Esophagus muscularis mucosa (tissue), 4 donors: ENCODE measurements around the gene USHBP1. TPM values are rescaled to one million over a fixed set of nuclear protein-coding genes. Genes with fewer than 3 reads are reported as not detected.

Experiments
- DNase-seq: peaks from one replicate; pipeline ENCODE4 v3.0.0-alpha.2; 2017; ENCODE audit errors: extremely low spot score
- H3K27ac ChIP-seq, 4 donors: fragments of 200-600 bp; sonication (generic); replicated peaks in 1 of 4; 1 replicate in 3 of 4; 2 replicates in 1 of 4; pipeline ENCODE4 v1.5.1; 2016 to 2019; ENCODE audit warnings: mild to moderate bottlenecking in 1 of 4
- H3K27me3 ChIP-seq, 4 donors: fragments of 200-600 bp; sonication (generic); one replicate each; pipeline versions ENCODE4 v1.5.1 to v1.6.0; 2016 to 2019
- H3K36me3 ChIP-seq, 4 donors: fragments of 200-600 bp; sonication (generic); one replicate each; pipeline ENCODE4 v1.5.1; 2016 to 2019
- H3K4me1 ChIP-seq, 4 donors: fragments of 200-600 bp; sonication (generic); one replicate each; pipeline ENCODE4 v1.5.1; 2016 to 2019
- H3K4me3 ChIP-seq, 4 donors: fragments of 200-600 bp; sonication (generic); 1 replicate in 2 of 4; 2 replicates in 2 of 4; pipeline ENCODE4 v1.5.1; 2016 to 2019; ENCODE audit warnings: mild to moderate bottlenecking in 4 of 4, moderate library complexity in 1 of 4
- H3K9me3 ChIP-seq, 4 donors: fragments of 200-600 bp; sonication (generic); 1 replicate in 3 of 4; 2 replicates in 1 of 4; pipeline ENCODE4 v1.5.1; 2016 to 2019
- CTCF ChIP-seq, 3 experiments: fragments of 200-600 bp in 2 of 3; fragments of 450-650 bp in 1 of 3; sonication (generic) in 2 of 3; IDR thresholded peaks; one replicate each; pipeline ENCODE4 v1.5.1; 2017 to 2019; ENCODE audit warnings: antibody characterized with exemption in 3 of 3, mild to moderate bottlenecking in 2 of 3, moderate library complexity in 1 of 3
- EP300 ChIP-seq: sonication (generic); formaldehyde crosslinking; IDR thresholded peaks from one replicate; pipeline ENCODE4 v1.6.1; 2017; ENCODE audit warnings: antibody characterized with exemption
- POLR2A ChIP-seq: fragments of 450-650 bp; IDR thresholded peaks from one replicate; pipeline ENCODE4 v1.6.1; 2017; ENCODE audit warnings: antibody characterized with exemption, moderate library complexity, mild to moderate bottlenecking, low read depth
- POLR2AphosphoS5 ChIP-seq, 2 donors: sonication (generic); formaldehyde crosslinking; IDR thresholded peaks; one replicate each; pipeline ENCODE4 v1.6.1; 2017; ENCODE audit warnings: antibody characterized with exemption in 2 of 2
- WGBS: methylation state at CpG from one replicate; pipeline ENCODE4 v1.1.5; 2018; 5-methylcytosine and 5-hydroxymethylcytosine counted together
- intact Hi-C: fragments of 100-400 bp; cut with DNase I; formaldehyde crosslinking; loops from one replicate; pipeline ENCODE4 v1.15.1; 2023
- total RNA-seq, 4 donors: library from RNA; depleted of rRNA; stranded (reverse); fragments of >200 nt; gene quantifications; one replicate each; pipeline versions ENCODE4 v1.1.0 to v1.2.1, GENCODE V29; 2016

Gene USHBP1
- total RNA-seq, 4 donors from 2014 or later = 2.2 to 12.0 (median 6.3) TPM

DNA sequence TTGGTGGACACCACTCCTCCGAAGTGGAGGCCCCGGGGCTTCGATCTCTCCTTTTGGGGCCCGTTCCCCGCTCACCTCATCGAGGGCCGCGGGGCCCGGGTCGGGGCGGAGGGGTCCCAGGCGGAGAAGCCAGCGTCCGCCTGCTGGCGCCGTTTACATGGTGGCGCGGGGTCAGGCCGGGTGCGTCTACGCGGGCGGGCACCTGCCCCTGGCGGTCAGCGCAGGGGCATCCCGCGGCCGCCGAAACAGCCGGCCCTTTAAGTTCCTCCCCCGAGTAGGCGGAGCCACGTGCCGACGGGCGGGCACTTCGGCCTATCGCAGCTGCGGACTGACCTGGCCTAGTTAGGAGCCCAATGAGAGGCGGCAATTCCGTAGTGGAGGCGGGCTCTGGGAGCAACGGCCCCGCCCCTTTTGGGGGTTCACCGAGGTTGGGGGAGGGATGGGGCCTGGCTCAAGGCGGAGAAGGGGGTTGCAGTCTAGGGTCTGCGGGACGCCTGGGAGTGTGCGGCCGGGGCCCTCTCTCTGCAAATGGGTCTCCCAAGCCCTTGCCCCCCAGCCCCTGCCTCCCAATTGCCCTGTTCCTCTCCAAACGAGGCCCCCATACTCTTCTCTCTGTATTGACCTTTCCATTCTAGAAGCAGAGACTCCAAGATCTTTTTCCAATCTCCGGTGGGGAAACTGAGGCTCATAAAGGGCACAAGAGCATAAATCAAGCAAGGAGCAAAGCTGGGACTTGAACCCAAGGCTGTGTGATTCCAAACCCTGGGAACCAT, 38.8 kb upstream of the USHBP1 start, which contains the start of gene ABHD8:
TSS of gene ABHD8 (minus strand) at position 259 of the 773 bp plus-strand sequence. CDS start 1,809 bp downstream, outside the sequence.
- DNase-seq = peak; percentile 98
- WGBS = 3% methylated on average over 19 of the region's 52 CpGs
- no peak for TF ChIP-seq EP300
- TF ChIP-seq POLR2A = peak; percentile 31
- TF ChIP-seq POLR2AphosphoS5 (IDR thresholded peaks at IDR 0.05) = peak; percentile 74 to 80
- peak; percentile 41 to 84 (median 71) for TF ChIP-seq CTCF (IDR thresholded peaks at IDR 0.05)
- Histone ChIP-seq H3K36me3 (peaks cover 0 to 15% (median 8%) of the 10 kb centered on the region in 4 donors), H3K27me3 (peaks cover 0 to 9% (median 0%) of the 10 kb centered on the region in 4 donors), H3K4me3 (peak within 1 kb of the TSS; percentile 77 to 91 (median 82)), H3K27ac (peak within 1 kb of the TSS; percentile 90 to 97 (median 91)), H3K9me3 (peaks cover 0 to under 1% (median 0%) of the 10 kb centered on the region in 4 donors), H3K4me1 (peaks cover 46 to 82% (median 71%) of the 10 kb centered on the region in 4 donors)
- intact Hi-C loops = no loop called here

DNA sequence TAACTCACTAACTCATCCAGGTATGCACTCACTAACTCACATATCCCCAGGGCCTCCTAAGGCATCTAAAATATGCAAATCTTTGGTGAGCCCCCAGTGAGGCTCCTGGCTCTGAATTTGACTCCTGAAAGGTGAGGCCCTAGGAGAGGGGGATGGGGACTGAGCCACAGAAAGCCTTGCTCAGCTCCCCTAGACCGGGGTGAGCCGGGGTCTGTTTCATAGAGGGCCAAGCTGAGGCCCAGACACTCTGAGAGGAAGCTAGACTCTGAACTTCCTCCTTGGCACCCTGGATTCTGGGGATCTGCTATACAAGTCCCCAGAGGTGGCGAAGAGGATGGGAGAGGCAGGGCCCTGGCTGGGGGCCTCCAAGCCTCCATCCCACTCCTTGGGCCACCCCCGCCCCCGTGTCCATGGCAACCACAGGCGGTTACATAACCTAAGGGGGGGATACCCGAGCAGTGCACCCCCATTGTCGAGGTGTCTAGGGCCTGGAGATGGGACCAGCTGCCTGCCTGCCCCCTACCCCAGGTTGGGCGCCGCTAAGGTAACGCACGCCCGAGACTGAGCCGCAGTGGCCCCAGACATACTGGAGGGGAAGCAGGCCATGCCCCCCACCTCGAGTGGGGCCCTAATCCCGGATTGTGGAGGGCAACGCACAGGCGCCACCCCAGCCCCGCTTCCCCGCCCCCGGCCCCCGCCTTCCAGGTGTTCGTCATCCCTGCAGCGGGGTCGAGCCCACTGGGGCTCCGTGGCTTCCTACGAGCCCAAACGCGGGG, 38.0 kb upstream of the USHBP1 start:
- H3K27me3 ChIP-seq = peaks cover 0 to 9% (median 0%) of the 10 kb centered on the region in 4 donors
- 43% methylated on average over 2 of the region's 29 CpGs for WGBS
- peak overlapping the region; percentile 90 to 97 (median 91) for H3K27ac ChIP-seq
- no peak for DNase-seq
- intact Hi-C loops = no loop called here
- peak overlapping the region; percentile 77 to 91 (median 82) for H3K4me3 ChIP-seq
- H3K36me3 ChIP-seq = peaks cover 0 to 21% (median 12%) of the 10 kb centered on the region in 4 donors
- peaks cover 0 to 5% (median 0%) of the 10 kb centered on the region in 4 donors for H3K9me3 ChIP-seq
- TF ChIP-seq POLR2AphosphoS5 (IDR thresholded peaks at IDR 0.05) (no peak), CTCF (IDR thresholded peaks at IDR 0.05) (no peak), POLR2A (no peak), EP300 (no peak)
- H3K4me1 ChIP-seq = peaks cover 42 to 74% (median 67%) of the 10 kb centered on the region in 4 donors

DNA sequence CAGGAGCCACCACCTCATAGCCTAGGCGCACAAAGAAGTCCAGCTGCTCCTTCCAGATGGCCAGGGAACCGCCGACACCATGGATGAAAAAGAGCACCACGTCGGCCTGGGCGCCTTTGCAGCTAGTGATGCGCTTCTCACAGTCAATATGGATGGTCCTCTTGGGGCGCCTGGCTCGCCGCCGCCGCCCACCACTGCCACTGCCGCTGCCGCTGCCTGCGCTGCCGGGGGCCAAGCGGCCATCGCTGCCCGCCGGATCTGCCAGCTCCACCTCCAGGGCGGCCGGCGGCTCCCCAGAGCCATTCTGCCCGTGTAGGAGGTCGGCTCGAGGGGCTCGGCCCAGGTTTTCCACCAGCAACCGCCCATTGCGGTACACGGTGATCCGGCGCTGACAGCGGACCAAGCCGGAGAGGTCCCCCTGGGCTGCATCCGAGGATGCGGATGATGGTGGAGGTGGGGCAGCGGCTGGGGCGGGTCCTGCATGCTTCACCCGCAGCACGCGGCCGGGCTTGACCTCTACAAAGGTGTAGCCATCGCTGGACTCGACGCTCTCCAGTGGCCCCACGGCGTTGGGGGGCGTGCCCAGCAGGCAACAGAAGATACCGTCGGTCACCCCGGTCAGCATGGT, 36.6 kb upstream of the USHBP1 start:
- TF ChIP-seq CTCF (IDR thresholded peaks at IDR 0.05) (no peak), POLR2A (no peak), POLR2AphosphoS5 (IDR thresholded peaks at IDR 0.05) (no peak), EP300 (no peak)
- intact Hi-C loops = no loop called here
- peaks cover 0 to 5% (median 0%) of the 10 kb centered on the region in 4 donors for H3K9me3 ChIP-seq
- WGBS = 95% methylated on average over 31 of the region's 51 CpGs
- H3K4me1 ChIP-seq = peaks cover 29 to 59% (median 52%) of the 10 kb centered on the region in 4 donors
- no peak for DNase-seq
- no peak overlapping the region for H3K4me3 ChIP-seq
- H3K27ac ChIP-seq = no peak overlapping the region
- H3K27me3 ChIP-seq = peaks cover 0 to 7% (median 0%) of the 10 kb centered on the region in 4 donors
- H3K36me3 ChIP-seq = peaks cover 3 to 28% (median 14%) of the 10 kb centered on the region in 4 donors

DNA sequence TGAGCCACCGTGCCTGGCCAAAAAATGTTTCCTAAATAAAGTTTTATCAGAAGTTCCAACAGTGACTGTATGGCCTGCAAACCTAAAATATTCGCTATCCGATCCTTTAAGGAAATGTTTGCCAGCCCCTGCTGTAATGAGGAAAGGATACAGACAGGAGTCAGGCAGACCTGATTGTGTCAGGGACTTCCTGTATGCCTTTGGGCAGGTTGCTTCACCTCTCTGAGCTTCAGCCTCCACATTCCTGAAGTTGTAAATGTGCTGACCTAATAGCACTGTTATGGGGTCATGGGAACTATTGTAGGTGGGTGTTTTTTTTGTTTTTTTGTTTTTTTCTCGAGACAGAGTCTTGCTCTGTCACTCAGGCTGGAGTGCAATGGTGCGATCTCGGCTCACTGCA, 32.4 kb upstream of the USHBP1 start:
- no peak for TF ChIP-seq POLR2AphosphoS5 (IDR thresholded peaks at IDR 0.05)
- TF ChIP-seq EP300 = no peak
- no peak for TF ChIP-seq POLR2A
- TF ChIP-seq CTCF (IDR thresholded peaks at IDR 0.05) = no peak
- no peak for DNase-seq
- Histone ChIP-seq H3K27ac (no peak overlapping the region), H3K4me1 (peaks cover 0 to 44% (median 30%) of the 10 kb centered on the region in 4 donors), H3K36me3 (peaks cover 3 to 42% (median 26%) of the 10 kb centered on the region in 4 donors), H3K27me3 (no peaks in the 10 kb centered on the region), H3K4me3 (no peak overlapping the region), H3K9me3 (peaks cover 0 to 5% (median 0%) of the 10 kb centered on the region in 4 donors)
- intact Hi-C loops = no loop called here
- WGBS = 87% methylated on average over 6 of the region's 6 CpGs
